HG02885 (cell line): ENCODE measurements around the gene PPP6R3.

Experiments
- ATAC-seq: cut with Tn5 transposase; IDR thresholded peaks from one replicate; pipeline ENCODE4 v1.9.1; 2021; ENCODE audit warnings: mild to moderate bottlenecking; ENCODE audit not compliant: unreplicated experiment, poor library complexity

The PPP6R3 gene

DNA sequence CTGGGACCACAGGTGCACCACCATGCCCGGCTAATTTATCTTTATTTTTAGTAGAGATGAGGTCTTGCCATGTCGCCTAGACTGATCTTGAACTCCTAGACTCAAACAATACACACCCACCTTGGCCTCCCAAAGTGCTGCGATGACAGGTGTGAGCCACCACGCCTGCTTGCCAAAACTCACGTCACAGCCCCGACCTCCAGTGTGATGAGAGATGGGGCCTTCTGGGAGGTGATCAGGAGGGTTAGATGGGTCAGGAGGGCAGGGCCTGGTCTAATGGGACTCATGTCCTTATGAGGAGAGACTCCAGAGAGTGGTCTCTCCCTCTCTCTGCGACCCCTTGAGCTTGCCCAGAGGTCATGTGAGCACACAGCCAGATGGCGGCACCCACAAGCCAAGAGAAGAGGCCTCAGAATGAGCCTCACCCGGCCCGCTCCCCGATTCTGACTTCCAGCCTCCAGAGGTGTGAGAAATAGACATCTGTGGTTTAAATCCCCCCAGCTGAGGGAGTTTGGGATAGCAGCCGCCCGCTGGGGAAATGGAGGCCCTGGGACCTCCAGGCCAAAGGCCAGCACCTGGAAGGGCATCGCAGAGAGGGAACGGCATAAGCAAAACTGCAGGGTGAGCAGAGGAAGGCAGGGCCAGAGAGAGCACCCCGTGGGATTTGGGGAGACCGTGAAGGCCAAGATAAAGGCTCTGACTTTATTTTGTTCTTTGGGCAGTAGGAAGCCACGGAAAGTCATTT is 199.7 kb downstream of the PPP6R3 start:
- no peak for ATAC-seq

DNA sequence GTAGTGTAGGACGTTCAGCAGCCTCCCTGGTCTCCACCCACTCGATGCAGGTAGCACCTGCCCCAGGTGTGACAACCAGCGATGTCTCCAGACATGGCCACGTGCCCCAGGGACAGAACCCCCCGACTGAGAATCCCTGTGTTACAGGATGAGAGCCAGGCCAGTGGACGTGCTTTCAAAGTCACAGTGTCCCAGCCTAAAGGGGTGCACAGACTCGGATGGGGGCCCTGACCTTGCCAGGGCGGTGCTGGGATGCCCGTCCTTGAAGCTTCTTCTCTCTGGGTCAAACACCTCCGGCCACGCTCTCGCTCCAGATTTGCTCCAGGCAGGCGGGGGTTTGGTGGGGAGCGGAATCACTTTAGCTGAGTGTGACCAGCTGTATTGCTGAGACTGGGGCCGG is 200.5 kb downstream of the PPP6R3 start:
- ATAC-seq, result no peak

DNA sequence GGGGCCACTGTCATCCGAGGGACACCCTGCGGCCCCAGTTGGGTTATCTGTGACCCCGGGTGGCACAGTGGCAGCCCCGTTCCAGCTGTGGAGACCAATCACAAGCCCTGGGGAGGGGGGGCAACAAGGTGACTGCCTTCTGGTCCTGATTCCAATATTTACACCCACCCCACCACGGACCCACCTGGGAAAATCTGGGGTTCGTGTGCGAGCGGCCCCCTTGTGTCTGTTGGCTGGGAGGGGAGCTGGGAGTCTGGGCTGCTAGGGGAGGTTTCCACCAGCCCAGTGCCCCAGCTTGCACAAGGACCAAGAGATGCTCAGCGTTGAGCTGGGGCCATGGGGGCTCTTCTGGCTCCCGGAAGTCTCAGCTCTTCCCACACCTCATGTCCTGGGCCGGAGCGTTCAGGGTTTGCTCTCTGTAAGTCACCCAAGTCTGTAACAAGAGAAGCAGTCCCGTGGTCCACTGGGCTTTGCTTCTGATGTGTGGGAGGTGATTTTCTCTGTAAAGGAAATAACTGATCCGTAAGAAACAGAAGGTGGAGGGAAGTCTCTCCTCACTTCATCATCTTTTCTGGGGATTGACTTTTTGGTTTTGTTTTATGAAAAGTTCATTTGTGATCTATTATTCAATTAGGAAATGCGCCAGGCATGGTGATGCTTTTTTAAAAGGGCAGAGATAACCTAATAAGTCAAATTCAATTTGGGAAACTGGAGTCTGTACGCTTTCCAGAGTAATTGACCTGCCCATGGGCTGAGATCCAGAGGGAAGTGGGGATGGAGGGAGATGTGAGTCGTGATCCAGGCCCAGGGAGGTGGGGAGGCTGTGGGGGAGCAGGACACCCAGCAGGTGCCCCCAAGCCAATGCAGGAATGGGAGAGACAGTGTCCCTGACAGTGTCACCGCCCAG is 201.4 kb downstream of the PPP6R3 start:
- ATAC-seq, result no peak

DNA sequence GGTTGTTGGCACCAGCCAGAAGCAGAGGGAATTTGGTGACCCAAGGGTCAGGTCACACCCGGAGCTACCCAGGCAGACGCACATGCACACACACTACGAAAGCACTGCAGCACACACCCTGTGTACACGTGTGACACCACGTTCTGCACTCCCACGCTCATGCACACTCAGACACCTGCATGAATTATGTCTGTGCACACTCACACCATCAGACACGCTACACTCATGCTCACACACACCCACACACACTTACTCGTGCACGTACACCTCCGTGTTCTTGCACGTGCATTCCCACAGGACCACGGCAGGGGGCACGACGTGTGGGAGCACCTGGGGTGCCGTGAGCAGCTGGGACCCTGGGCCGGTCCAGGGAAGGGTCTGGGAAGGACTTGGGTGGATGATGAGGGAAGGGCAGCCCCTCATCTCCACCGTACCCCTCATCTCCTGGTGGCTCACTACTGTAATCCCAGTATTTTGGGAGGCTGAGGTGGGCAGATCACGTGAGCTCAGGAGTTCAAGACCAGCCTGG is 203.0 kb downstream of the PPP6R3 start:
- no peak for ATAC-seq

DNA sequence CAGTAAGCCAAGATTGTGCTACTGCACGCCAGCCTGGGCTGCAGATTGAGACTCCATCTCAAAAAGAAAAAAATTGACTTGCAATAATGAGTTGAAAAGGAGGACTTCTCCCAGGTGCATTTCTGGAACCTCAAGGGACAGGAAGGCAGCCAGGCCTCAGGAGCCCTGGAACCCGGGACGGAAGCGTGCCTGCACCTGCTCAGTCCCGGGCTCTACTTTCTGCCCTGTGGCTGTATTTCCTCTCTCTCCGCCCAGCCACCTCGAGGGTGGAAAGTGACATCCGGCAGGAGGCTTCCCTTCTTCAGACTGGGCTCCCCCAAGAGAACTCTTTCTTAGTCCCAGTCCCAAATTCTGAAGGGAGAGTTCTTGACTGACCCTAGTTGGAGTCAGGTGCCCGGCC is 203.6 kb downstream of the PPP6R3 start:
- ATAC-seq, result no peak

DNA sequence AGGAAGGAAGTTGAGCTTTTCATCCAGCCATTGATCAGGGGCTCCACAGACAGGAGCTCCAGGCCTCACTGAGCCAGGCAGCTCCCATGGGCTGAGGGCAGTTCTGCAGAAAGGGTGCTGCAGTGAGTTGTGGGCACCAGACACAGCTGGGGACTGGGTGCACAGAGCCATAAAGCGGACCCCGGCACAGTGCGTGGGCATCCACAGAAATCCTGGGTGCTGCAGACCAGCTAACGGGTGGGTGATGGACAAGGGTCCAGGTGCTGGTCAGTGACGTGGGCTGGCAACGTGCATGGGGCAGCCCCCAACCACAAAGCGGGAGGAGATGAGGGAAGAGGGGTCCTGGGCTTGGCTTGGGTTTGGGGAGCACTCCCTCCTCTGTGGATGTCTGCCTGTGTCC is 204.4 kb downstream of the PPP6R3 start:
- ATAC-seq, result no peak
